Activated CD8-positive, alpha-beta memory T cell treated with anti-CD3 and anti-CD28 coated beads, Interleukin-2, amount 10 ng/mL, durations not matched to agents 7 days and 5 days (primary cell): ENCODE results near the gene ALOX15. TPM values are rescaled to one million over a fixed set of nuclear protein-coding genes. Genes with fewer than 3 reads are reported as not detected.
"Not testable (repeated sequence)": the region's sequence is repeated elsewhere in the genome, so short reads cannot be mapped to it uniquely, and the experiment has no call there.

Experiments
- ATAC-seq: fragments of 150-1000 bp; cut with Tn5 transposase; one replicate; pipeline ENCODE4 v1.10.0; 2021; ENCODE audit warnings: moderate library complexity
- CTCF ChIA-PET: fragments of 350-600 bp; sonication (Branson Sonifier 250); formaldehyde crosslinking; loops from one replicate; lab custom pipeline; 2021; ENCODE audit warnings: antibody characterized with exemption; lab: Charles Lee
- DNase-seq: peaks from one replicate; pipeline ENCODE4 v3.0.0-alpha.2; 2020
- H3K27ac Mint-ChIP-seq: one replicate; pipeline ENCODE4 v1.8.0; 2021; ENCODE audit warnings: mild to moderate bottlenecking, mixed read lengths
- H3K27me3 Mint-ChIP-seq: one replicate; pipeline ENCODE4 v1.8.0; 2021; ENCODE audit warnings: mixed read lengths
- H3K36me3 Mint-ChIP-seq: one replicate; pipeline ENCODE4 v1.8.0; 2021; ENCODE audit warnings: mild to moderate bottlenecking, mixed read lengths
- H3K4me1 Mint-ChIP-seq: one replicate; pipeline ENCODE4 v1.8.0; 2021; ENCODE audit warnings: mixed read lengths
- H3K4me3 Mint-ChIP-seq: one replicate; pipeline ENCODE4 v1.8.0; 2021; ENCODE audit warnings: mild to moderate bottlenecking, moderate library complexity, mixed read lengths
- H3K9me3 Mint-ChIP-seq: one replicate; pipeline ENCODE4 v1.8.0; 2022; ENCODE audit warnings: low read depth, mixed read lengths
- total RNA-seq, 2 experiments: library from RNA; stranded (reverse); gene quantifications; one replicate each; pipeline ENCODE4 v1.2.3, GENCODE V29; 2021

The ALOX15 gene
- total RNA-seq, 2 experiments from 2014 or later, result not detected

DNA sequence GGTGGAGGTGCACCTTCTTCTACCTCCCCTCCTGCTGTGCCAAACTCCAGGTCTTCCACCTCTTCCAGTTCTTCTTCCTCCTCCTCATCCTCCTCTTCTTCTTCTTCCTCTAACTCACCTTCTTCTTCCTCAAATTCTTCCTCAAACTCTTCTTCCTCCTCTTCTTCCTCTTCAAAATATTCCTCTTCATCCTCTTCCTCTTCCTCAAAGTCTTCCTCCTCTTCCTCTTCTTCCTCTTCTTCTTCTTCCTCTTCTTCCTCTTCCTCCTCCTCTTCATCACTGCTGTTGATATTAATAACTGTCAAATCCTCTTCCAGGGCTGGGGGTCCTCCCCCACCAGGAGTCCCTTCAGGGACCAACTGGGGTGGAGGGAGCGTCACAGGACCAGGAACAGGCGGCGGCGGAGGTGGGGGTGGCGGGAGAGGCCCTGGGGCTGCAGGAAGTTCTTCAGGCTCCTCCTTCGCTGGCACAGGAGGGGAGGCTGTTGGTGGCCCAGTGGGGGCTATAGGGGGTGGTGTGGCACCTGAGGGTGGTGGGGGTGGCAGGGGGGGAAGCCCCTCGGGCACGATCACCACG, 30.7 kb upstream of the ALOX15 start:
- CTCF ChIA-PET, result no interaction called here
- ATAC-seq (no peak), DNase-seq (no peak)
- H3K4me1 Mint-ChIP-seq, result no peaks in the 10 kb centered on the region
- H3K9me3 Mint-ChIP-seq, result no peaks in the 10 kb centered on the region
- no peak overlapping the region for H3K4me3 Mint-ChIP-seq
- H3K36me3 Mint-ChIP-seq, result peaks cover 30% of the 10 kb centered on the region
- H3K27ac Mint-ChIP-seq, result no peak overlapping the region
- no peaks in the 10 kb centered on the region for H3K27me3 Mint-ChIP-seq

DNA sequence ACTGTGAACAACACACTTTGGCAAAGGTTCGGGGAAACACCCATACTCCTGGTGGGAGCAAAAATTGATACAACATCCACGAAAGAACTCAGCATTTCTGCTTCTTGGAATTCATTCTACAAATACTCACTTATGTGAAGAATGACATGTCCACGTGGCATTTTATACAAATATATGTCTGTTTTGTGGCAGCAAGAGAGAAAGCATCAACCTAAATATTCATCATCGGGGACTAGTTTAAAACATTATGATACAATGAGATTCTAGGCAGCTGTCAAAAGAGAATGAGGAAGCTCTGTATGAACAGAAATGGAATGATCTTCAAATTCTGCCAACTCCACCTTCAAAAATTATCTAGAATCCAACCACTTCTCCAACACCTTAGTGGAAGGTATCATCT, 25.7 kb upstream of the ALOX15 start:
- Mint-ChIP-seq H3K36me3 (peaks cover 18% of the 10 kb centered on the region), H3K27ac (no peak overlapping the region), H3K27me3 (peaks cover 3% of the 10 kb centered on the region), H3K4me3 (no peak overlapping the region), H3K4me1 (no peaks in the 10 kb centered on the region), H3K9me3 (no peaks in the 10 kb centered on the region)
- ATAC-seq (no peak), DNase-seq (no peak)
- CTCF ChIA-PET, result interaction anchor here (1.6 kb wide), 1 partner anchor 101 kb away, joined by 4 read pairs; no protein-coding TSS in a partner anchor

DNA sequence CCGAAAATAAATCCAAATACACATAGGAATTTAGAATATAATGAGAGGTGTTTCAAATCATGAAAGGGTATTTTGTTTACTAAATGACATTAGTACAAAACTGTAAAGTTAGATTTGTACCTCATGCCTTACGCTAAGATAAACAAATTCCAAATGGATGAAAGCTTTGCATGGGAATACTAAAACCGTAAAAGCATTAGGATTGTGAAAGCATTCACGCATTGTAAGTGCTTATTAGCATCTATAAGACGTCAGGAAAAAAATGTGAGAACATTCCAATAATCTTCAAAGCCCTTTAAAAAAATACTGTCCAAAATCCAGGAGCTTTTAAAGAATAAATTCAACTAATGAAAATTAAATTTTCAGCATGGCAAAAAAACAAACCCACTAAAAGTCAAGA, 24.8 kb upstream of the ALOX15 start:
- no peak for ATAC-seq
- DNase-seq, result no peak
- Mint-ChIP-seq H3K4me3 (no peak overlapping the region), H3K27me3 (peaks cover 3% of the 10 kb centered on the region), H3K36me3 (peaks cover 14% of the 10 kb centered on the region), H3K9me3 (no peaks in the 10 kb centered on the region), H3K4me1 (no peaks in the 10 kb centered on the region), H3K27ac (no peak overlapping the region)
- CTCF ChIA-PET, result no interaction called here

DNA sequence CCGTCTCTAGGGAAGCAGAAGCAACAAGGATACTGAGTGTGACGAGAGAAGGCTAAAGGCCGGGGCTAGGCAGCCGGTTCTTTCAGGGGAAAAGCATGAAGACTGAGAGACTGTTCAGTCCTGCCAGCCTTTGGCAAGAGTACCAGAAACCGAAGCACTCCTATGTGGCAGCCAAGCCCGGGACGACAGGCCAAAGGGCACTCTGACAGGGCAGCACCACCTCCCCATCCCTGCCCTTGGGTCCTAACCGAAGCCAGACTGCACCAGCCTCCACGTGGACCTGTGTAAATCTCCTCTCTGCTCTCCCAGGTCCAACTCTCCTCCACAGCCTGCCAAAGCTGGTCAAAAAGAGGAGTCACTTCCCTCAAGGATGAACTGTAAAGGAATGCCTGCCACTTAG, 23.5 kb upstream of the ALOX15 start:
- Mint-ChIP-seq H3K36me3 (peaks cover 6% of the 10 kb centered on the region), H3K4me1 (no peaks in the 10 kb centered on the region), H3K27me3 (peaks cover 6% of the 10 kb centered on the region), H3K4me3 (no peak overlapping the region), H3K9me3 (no peaks in the 10 kb centered on the region), H3K27ac (no peak overlapping the region)
- no peak for DNase-seq
- ATAC-seq, result no peak
- CTCF ChIA-PET, result no interaction called here

DNA sequence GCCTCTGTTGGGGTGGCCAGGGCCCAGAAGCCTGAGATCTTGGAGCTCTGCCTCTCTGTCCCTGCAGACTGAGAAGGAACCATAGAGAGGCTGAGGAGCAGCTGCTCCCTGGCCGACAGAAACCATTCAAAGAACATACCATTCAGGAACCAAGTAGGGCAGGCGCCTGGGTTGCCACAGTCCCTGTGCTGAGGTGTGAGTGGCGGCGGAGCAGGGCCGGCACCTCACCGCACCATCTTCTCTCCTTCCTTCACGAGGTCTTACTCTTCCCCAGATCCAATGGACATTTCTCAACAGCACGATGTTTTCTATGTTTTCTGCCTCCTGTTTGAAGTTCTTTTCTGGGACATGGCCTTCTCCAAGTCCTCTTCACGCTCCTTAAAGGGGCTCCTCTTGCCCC, 22.8 kb upstream of the ALOX15 start:
- CTCF ChIA-PET, result interaction anchor here (0.6 to 1.1 kb wide), 2 partner anchors 11 to 97 kb away, joined by 3 read pairs; no protein-coding TSS in a partner anchor
- no peak overlapping the region for H3K4me3 Mint-ChIP-seq
- H3K27me3 Mint-ChIP-seq, result peaks cover 8% of the 10 kb centered on the region
- DNase-seq (no peak), ATAC-seq (no peak)
- no peaks in the 10 kb centered on the region for H3K4me1 Mint-ChIP-seq
- H3K9me3 Mint-ChIP-seq, result no peaks in the 10 kb centered on the region
- H3K27ac Mint-ChIP-seq, result no peak overlapping the region
- H3K36me3 Mint-ChIP-seq, result no peaks in the 10 kb centered on the region

DNA sequence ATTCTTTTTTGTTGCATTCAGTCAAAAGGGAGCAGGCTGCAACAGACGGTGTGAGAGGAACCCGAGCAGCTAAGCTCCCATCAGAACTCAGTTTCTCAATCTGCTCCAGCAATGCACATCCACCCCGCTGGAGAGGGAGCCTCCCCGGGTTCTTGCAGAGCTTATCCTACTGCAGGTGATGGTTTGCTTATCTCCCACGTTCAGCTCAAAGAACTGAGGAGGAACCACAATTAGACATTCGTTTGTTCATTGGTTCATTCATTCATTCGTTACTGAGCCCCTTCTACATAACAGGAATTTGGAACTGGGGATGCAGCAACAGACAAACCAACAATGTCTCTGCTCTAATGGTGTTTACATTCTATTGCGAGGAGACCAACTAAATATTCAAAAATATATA, 22.2 kb upstream of the ALOX15 start:
- CTCF ChIA-PET, result interaction anchor here (0.6 to 1.1 kb wide), 2 partner anchors 11 to 97 kb away, joined by 3 read pairs; no protein-coding TSS in a partner anchor
- DNase-seq (no peak), ATAC-seq (no peak)
- peaks cover 8% of the 10 kb centered on the region for H3K27me3 Mint-ChIP-seq
- no peak overlapping the region for H3K27ac Mint-ChIP-seq
- no peak overlapping the region for H3K4me3 Mint-ChIP-seq
- H3K36me3 Mint-ChIP-seq, result no peaks in the 10 kb centered on the region
- H3K4me1 Mint-ChIP-seq, result peaks cover 1% of the 10 kb centered on the region
- H3K9me3 Mint-ChIP-seq, result no peaks in the 10 kb centered on the region

DNA sequence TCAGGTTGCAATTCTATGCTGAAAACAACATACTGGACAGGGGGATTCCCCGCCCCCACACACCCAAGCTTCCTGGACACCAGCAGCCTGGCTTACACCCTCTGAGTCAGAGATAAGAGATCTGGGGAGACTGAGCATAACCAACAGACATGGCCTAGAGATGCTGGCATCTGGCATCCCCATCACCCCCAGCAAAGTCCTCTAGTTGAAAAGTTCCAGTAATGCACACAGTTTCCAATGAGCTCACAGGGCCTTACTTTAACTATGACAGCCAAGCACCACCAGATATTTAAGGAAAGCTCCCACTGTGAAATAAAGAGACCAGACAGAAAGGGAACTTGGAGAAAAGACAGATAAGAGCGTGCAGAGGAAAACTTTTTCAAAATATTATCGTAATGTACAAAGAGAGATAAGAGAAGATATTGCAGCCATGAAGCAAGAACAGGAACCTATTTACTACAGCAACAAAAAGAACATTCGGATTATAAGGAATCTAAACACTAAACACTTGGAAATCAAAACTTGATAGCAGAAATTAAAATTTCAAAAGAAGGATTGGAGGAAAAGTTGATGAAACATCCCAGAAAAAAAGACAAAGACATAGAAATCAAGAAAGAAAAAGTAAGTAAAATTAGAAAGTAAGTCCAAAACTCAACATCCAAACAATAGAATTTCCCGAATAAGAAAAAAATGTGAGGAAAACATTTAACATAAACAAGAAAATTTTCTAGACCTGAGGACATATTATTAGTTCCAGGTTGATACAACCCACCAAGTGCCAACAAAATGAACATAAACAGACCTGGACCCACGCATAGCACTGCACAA, 17.2 kb upstream of the ALOX15 start:
- Mint-ChIP-seq H3K9me3 (no peaks in the 10 kb centered on the region), H3K27ac (no peak overlapping the region), H3K4me1 (peaks cover 9% of the 10 kb centered on the region), H3K4me3 (no peak overlapping the region), H3K27me3 (peaks cover 5% of the 10 kb centered on the region), H3K36me3 (no peaks in the 10 kb centered on the region)
- ATAC-seq (peak; percentile 42), DNase-seq (peak; percentile 54)
- CTCF ChIA-PET, result no interaction called here

DNA sequence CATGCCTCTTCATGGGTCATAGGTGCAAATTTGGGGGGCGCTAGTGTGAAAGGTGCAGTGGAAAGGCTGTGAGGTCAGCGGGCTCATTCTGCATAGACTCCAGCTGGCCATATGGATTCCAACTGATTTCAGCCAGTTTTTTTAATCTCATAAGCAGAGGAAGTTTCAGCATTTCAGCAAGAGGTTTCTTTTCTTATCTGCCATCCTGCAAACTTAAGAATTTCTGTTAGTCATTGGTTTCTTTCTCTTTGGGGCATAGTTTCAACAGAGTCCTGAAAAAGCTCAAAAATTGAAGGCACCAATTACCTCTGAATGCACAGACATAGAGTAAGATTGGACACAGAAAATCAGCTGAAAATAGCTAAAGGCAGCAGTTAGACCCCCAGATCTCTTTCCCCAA, 16.2 kb upstream of the ALOX15 start:
- DNase-seq, result no peak
- ATAC-seq, result no peak
- peaks cover 13% of the 10 kb centered on the region for H3K27me3 Mint-ChIP-seq
- H3K4me1 Mint-ChIP-seq, result peaks cover 9% of the 10 kb centered on the region
- H3K36me3 Mint-ChIP-seq, result no peaks in the 10 kb centered on the region
- CTCF ChIA-PET, result no interaction called here
- no peak overlapping the region for H3K27ac Mint-ChIP-seq
- H3K9me3 Mint-ChIP-seq, result no peaks in the 10 kb centered on the region
- no peak overlapping the region for H3K4me3 Mint-ChIP-seq

DNA sequence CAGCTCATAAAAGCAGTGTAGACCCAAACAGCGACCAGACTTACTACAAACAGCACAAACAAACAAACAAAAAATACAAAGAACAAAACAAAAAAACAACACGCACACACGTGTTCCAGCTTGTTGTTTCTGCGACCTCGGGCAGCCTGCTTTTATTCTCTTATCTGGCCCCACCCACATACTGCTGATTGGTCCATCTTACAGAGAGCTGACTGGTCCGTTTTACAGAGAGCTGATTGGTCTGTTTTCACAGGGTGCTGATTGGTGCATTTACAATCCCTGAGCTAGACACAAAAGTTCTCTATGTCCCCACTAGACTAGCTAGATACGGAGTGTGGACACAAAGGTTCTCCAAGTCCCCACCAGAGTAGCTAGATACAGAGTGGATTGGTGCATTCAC, 14.5 kb upstream of the ALOX15 start:
- H3K36me3 Mint-ChIP-seq, CTCF ChIA-PET, H3K9me3 Mint-ChIP-seq, H3K27ac Mint-ChIP-seq, H3K4me3 Mint-ChIP-seq, H3K4me1 Mint-ChIP-seq, ATAC-seq, DNase-seq: not testable (repeated sequence)
- peaks cover 13% of the 10 kb centered on the region for H3K27me3 Mint-ChIP-seq

DNA sequence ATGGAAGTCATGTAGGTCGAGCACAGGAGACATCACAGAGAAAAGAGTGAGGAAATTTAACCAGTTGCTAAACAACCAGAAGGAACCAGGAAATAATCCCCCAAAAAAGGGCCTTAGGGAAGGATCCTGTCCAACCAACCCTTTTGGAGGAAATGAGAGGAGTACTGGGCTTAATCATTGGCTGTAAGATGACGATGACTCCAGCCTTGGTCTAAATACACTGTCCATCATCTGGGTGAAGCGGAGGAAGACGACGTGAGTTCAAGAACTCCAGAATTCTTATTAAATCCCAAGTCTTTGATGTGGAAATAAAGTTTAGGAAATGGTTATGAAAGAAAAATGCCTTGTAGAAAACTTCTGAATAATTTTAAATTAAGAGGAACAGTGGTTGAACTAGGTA, 11.5 kb upstream of the ALOX15 start:
- Mint-ChIP-seq H3K4me3 (no peak overlapping the region), H3K36me3 (no peaks in the 10 kb centered on the region), H3K4me1 (peaks cover 4% of the 10 kb centered on the region), H3K27ac (no peak overlapping the region), H3K9me3 (no peaks in the 10 kb centered on the region), H3K27me3 (peaks cover 26% of the 10 kb centered on the region)
- ATAC-seq (no peak), DNase-seq (no peak)
- CTCF ChIA-PET, result interaction anchor here (0.7 to 1.5 kb wide), 2 partner anchors 11 to 86 kb away, joined by 3 read pairs; no protein-coding TSS in a partner anchor

DNA sequence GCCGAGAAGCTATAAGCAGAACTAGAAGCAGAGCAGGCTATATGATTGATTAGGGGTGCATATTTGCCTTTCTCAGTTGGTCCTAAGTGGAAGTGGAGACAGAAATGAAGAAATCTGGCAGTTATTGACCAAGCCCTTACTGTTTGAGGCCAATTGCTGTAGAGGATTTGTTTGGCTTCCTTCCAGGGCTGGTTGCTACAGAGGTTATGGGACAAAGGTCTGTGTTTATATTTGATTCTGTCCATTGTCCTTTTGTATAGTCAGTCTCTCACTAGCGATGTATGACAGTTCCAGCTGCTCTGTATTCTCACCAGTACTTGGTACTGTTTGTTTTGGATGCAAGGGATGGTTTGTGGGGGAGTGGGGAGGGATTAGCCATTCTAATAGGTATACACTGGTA, 7.3 kb upstream of the ALOX15 start:
- CTCF ChIA-PET, result interaction anchor here (1.2 kb wide), 1 partner anchor 149 kb away, joined by 3 read pairs; no protein-coding TSS in a partner anchor

DNA sequence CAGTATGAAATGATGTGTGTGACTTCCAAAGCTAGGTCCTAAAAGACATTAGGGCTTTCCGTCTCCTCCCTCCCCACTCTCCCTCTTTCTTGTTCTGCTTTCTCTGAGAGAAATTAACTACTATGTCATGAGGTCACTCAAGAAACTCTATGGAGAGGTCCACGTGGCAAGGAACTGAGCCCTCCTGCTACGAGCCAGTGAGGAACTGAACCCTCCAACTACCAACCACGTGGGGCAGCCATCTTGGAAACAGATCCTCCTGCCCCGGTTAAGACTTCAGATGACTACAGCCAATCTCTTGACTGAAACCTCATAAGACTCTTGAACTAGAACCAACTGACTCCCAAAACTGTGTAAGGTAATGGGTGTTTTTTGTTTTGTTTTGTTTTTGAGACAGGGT, 4.2 kb upstream of the ALOX15 start:
- peaks cover 78% of the 10 kb centered on the region for H3K27me3 Mint-ChIP-seq
- CTCF ChIA-PET, result no interaction called here

More for the DNA sequence above, 7.3 kb upstream of the ALOX15 start:
- ATAC-seq, result no peak
- Mint-ChIP-seq H3K9me3 (no peaks in the 10 kb centered on the region), H3K36me3 (no peaks in the 10 kb centered on the region), H3K27me3 (peaks cover 56% of the 10 kb centered on the region), H3K4me1 (no peaks in the 10 kb centered on the region), H3K4me3 (no peak overlapping the region), H3K27ac (no peak overlapping the region)
- DNase-seq, result no peak

DNA sequence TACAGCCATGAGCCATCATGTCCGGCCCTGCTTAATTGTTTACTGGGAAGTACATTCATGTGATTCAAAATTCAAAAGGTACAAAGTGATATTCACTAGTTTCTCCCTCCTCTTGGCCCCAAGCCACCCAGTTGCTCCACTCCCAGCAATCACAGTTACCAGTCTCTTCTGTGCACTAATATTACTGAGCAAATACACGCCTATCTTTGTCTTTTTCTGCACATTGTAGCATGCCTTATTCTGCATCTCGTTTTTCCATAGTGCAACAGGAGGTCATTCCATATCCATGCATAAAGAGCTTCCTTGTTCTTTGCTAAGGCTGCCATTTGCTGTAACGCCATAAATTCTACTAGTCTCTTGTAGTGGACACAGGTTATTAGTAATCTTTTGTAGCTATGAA, 2.2 kb upstream of the ALOX15 start:
- peaks cover 17% of the 10 kb centered on the region for H3K4me1 Mint-ChIP-seq
- H3K27me3 Mint-ChIP-seq, result peaks cover 78% of the 10 kb centered on the region
- no peak overlapping the region for H3K27ac Mint-ChIP-seq
- DNase-seq (no peak), ATAC-seq (no peak)
- CTCF ChIA-PET, result no interaction called here
- H3K36me3 Mint-ChIP-seq, result no peaks in the 10 kb centered on the region
- H3K4me3 Mint-ChIP-seq, result no peak overlapping the region
- H3K9me3 Mint-ChIP-seq, result no peaks in the 10 kb centered on the region

More for the DNA sequence above, 4.2 kb upstream of the ALOX15 start:
- Mint-ChIP-seq H3K4me1 (peaks cover 9% of the 10 kb centered on the region), H3K4me3 (no peak overlapping the region), H3K27ac (no peak overlapping the region), H3K36me3 (no peaks in the 10 kb centered on the region), H3K9me3 (no peaks in the 10 kb centered on the region)
- no peak for DNase-seq
- no peak for ATAC-seq

DNA sequence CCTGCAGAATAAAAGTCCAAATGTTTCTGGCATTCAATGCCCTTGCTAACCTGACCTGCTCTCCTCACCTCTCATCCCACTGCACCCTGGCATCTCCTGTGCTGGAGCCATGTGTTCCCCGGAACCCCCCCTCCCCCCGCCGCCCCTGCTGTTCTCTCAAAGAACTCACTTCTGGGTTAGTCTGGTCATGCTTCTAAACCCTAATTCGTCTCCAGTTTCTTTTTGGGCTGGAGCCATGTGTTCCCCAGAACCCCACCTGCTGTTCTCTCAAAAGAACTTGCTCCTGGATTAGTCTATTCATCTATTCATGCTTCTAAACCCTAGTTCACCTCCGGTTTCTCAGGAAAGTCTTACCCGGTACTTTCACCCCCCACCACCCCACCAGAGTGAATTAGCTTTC, 808 bp upstream of the ALOX15 start:
- CTCF ChIA-PET, result no interaction called here

More for the DNA sequence above, 808 bp upstream of the ALOX15 start:
- ATAC-seq (no peak), DNase-seq (no peak)
- H3K4me1 Mint-ChIP-seq, result peaks cover 18% of the 10 kb centered on the region
- no peak overlapping the region for H3K27ac Mint-ChIP-seq
- H3K4me3 Mint-ChIP-seq, result no peak overlapping the region
- peaks cover 79% of the 10 kb centered on the region for H3K27me3 Mint-ChIP-seq
- no peaks in the 10 kb centered on the region for H3K9me3 Mint-ChIP-seq
- H3K36me3 Mint-ChIP-seq, result no peaks in the 10 kb centered on the region
